ENCODE measurements around the gene ADAMTS2.

Gene ADAMTS2

GRCh38 chr5:179270581-179271427 is 74.5 kb downstream of the ADAMTS2 start:
- Histone ChIP-seq H2BK5ac (ENCODE audit: low read depth, low read length, poor library complexity, severe bottlenecking) (no peak overlapping the region), H2BK15ac (ENCODE audit: low read depth, poor library complexity, severe bottlenecking) (peak overlapping the region; percentile 98), H3K9ac (ENCODE audit: low read length) (peak overlapping the region; percentile 78), H4K8ac (ENCODE audit: low read length) (peak overlapping the region; percentile 33), H2BK12ac (ENCODE audit: low read length in 2 of 2) (peak overlapping the region; percentile 78 to 83), H3K9me3 (ENCODE audit: control insufficient read depth, low read length) (no peaks in the 10 kb centered on the region), H3K27ac (ENCODE audit: low read length, poor library complexity, severe bottlenecking) (no peak overlapping the region), H2AK5ac (ENCODE audit: low read length, severe bottlenecking) (no peak overlapping the region), H4K91ac (ENCODE audit: low read length) (peak overlapping the region; percentile 93), H2BK120ac (ENCODE audit: low read depth, low read length) (peak overlapping the region; percentile 77), H2AFZ (ENCODE audit: low read depth, low read length) (no peak overlapping the region), H3K23ac (ENCODE audit: low read length in 2 of 2) (no peak overlapping the region), H3K4me1 (ENCODE audit: control insufficient read depth, insufficient read depth, low read depth, low read length) (peaks cover 20% of the 10 kb centered on the region), H3K4ac (ENCODE audit: low read depth in 1 of 2, low read length in 2 of 2) (peak overlapping the region; percentile 62 to 71), H3K14ac (ENCODE audit: low read length in 2 of 2) (peak overlapping the region in 1 of 2 experiments; percentile 85), H3K4me2 (ENCODE audit: low read length, poor library complexity, severe bottlenecking) (no peak overlapping the region), H3K4me3 (ENCODE audit: insufficient read depth in 1 of 2, low read depth in 1 of 2, low read length in 2 of 2) (peak overlapping the region in 1 of 2 experiments; percentile 33), H3K36me3 (ENCODE audit: control insufficient read depth in 1 of 2, insufficient read depth in 2 of 2, low read depth in 1 of 2, low read length in 2 of 2) (peaks cover 0 to 14% of the 10 kb centered on the region in 2 experiments), H3K79me1 (replicated peaks; ENCODE audit: low read length, poor library complexity, severe bottlenecking) (no peaks in the 10 kb centered on the region), H3K27me3 (ENCODE audit: control insufficient read depth in 1 of 2, insufficient read depth in 1 of 2, low read length in 2 of 2) (no peaks in the 10 kb centered on the region), H3K18ac (ENCODE audit: low read depth in 1 of 2, low read length in 2 of 2) (peak overlapping the region; percentile 82 to 83)
- no peak for DNase-seq
- WGBS: 84% methylated on average over 14 of the region's 15 CpGs

DNA sequence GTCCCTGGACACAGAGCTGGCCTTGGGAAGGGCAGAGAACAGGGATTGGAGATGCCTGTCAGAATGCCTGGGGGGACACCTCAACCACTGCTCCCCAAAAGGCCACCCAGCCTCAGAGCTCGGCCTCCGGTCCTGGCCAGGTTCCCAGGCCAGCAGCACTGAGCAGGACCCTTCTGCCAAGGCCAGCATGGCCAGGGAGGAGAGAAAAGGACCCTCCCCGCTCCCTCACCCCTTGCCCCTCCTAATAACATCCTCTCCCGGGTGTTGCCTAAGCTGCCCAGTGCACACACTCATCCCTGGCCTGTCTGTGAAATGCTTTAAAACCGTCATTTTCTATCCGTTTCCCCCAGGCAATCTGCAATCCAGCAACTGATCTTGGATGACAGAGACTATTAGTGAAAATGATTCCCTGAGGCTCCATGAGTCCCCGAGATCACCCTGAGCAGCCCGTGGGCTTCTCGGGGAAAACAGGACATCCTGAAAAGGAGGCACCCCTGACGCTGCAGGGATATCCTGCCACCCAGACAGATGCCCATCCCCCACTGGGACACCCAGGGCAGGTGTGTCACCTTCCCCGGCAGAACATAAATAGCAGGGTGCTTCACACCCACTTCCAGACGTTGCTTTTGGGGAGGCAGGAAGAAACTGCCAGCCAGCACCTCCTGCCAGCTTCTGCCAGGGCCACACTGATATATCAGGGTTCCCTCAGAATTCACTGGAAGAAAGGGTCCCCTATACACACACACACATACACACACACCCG is 75.3 kb downstream of the ADAMTS2 start:
- H3K9ac ChIP-seq (ENCODE audit: low read length): peak overlapping the region; percentile 78
- H2BK5ac ChIP-seq (ENCODE audit: low read depth, low read length, poor library complexity, severe bottlenecking): no peak overlapping the region
- DNase-seq: no peak
- H3K79me1 ChIP-seq (replicated peaks; ENCODE audit: low read length, poor library complexity, severe bottlenecking): no peaks in the 10 kb centered on the region
- no peak overlapping the region for H3K23ac ChIP-seq (ENCODE audit: low read length in 2 of 2)
- peak overlapping the region; percentile 93 for H4K91ac ChIP-seq (ENCODE audit: low read length)
- no peak overlapping the region for H2AK5ac ChIP-seq (ENCODE audit: low read length, severe bottlenecking)
- peak overlapping the region in 1 of 2 experiments; percentile 33 for H3K4me3 ChIP-seq (ENCODE audit: insufficient read depth in 1 of 2, low read depth in 1 of 2, low read length in 2 of 2)
- no peaks in the 10 kb centered on the region for H3K9me3 ChIP-seq (ENCODE audit: control insufficient read depth, low read length)
- peak overlapping the region; percentile 77 for H2BK120ac ChIP-seq (ENCODE audit: low read depth, low read length)
- WGBS: 93% methylated on average over 12 of the region's 13 CpGs
- H3K4ac ChIP-seq (ENCODE audit: low read depth in 1 of 2, low read length in 2 of 2): peak overlapping the region; percentile 42 to 62
- no peak overlapping the region for H2AFZ ChIP-seq (ENCODE audit: low read depth, low read length)
- peak overlapping the region in 1 of 2 experiments; percentile 79 for H3K14ac ChIP-seq (ENCODE audit: low read length in 2 of 2)
- H3K36me3 ChIP-seq (ENCODE audit: control insufficient read depth in 1 of 2, insufficient read depth in 2 of 2, low read depth in 1 of 2, low read length in 2 of 2): peaks cover 0 to 14% of the 10 kb centered on the region in 2 experiments
- H3K18ac ChIP-seq (ENCODE audit: low read depth in 1 of 2, low read length in 2 of 2): peak overlapping the region; percentile 4 to 82
- no peak overlapping the region for H2BK15ac ChIP-seq (ENCODE audit: low read depth, poor library complexity, severe bottlenecking)
- H2BK12ac ChIP-seq (ENCODE audit: low read length in 2 of 2): peak overlapping the region; percentile 46 to 83
- no peak overlapping the region for H3K27ac ChIP-seq (ENCODE audit: low read length, poor library complexity, severe bottlenecking)
- no peaks in the 10 kb centered on the region for H3K27me3 ChIP-seq (ENCODE audit: control insufficient read depth in 1 of 2, insufficient read depth in 1 of 2, low read length in 2 of 2)
- H3K4me1 ChIP-seq (ENCODE audit: control insufficient read depth, insufficient read depth, low read depth, low read length): peaks cover 22% of the 10 kb centered on the region
- H3K4me2 ChIP-seq (ENCODE audit: low read length, poor library complexity, severe bottlenecking): no peak overlapping the region
- peak overlapping the region; percentile 25 for H4K8ac ChIP-seq (ENCODE audit: low read length)

GRCh38 chr5:179268966-179269693 is 76.1 kb downstream of the ADAMTS2 start:
- Histone ChIP-seq H3K79me1 (replicated peaks; ENCODE audit: low read length, poor library complexity, severe bottlenecking) (no peaks in the 10 kb centered on the region), H2BK15ac (ENCODE audit: low read depth, poor library complexity, severe bottlenecking) (no peak overlapping the region), H2BK120ac (ENCODE audit: low read depth, low read length) (no peak overlapping the region), H3K14ac (ENCODE audit: low read length in 2 of 2) (no peak overlapping the region), H3K23ac (ENCODE audit: low read length in 2 of 2) (no peak overlapping the region), H3K4me2 (ENCODE audit: low read length, poor library complexity, severe bottlenecking) (no peak overlapping the region), H2AFZ (ENCODE audit: low read depth, low read length) (no peak overlapping the region), H3K27ac (ENCODE audit: low read length, poor library complexity, severe bottlenecking) (no peak overlapping the region), H3K9ac (ENCODE audit: low read length) (peak overlapping the region; percentile 79), H2BK5ac (ENCODE audit: low read depth, low read length, poor library complexity, severe bottlenecking) (no peak overlapping the region), H2AK5ac (ENCODE audit: low read length, severe bottlenecking) (no peak overlapping the region), H4K91ac (ENCODE audit: low read length) (peak overlapping the region; percentile 72), H3K4me1 (ENCODE audit: control insufficient read depth, insufficient read depth, low read depth, low read length) (peaks cover 25% of the 10 kb centered on the region), H4K8ac (ENCODE audit: low read length) (peak overlapping the region; percentile 25), H3K4ac (ENCODE audit: low read depth in 1 of 2, low read length in 2 of 2) (peak overlapping the region in 1 of 2 experiments; percentile 6), H3K27me3 (ENCODE audit: control insufficient read depth in 1 of 2, insufficient read depth in 1 of 2, low read length in 2 of 2) (no peaks in the 10 kb centered on the region), H3K36me3 (ENCODE audit: control insufficient read depth in 1 of 2, insufficient read depth in 2 of 2, low read depth in 1 of 2, low read length in 2 of 2) (peaks cover 0 to 14% of the 10 kb centered on the region in 2 experiments), H3K4me3 (ENCODE audit: insufficient read depth in 1 of 2, low read depth in 1 of 2, low read length in 2 of 2) (peak overlapping the region in 1 of 2 experiments; percentile 34), H3K9me3 (ENCODE audit: control insufficient read depth, low read length) (no peaks in the 10 kb centered on the region), H2BK12ac (ENCODE audit: low read length in 2 of 2) (no peak overlapping the region), H3K18ac (ENCODE audit: low read depth in 1 of 2, low read length in 2 of 2) (peak overlapping the region in 1 of 2 experiments; percentile 0)
- 94% methylated on average over 12 of the region's 12 CpGs for WGBS
- no peak for DNase-seq
